HL-60/S4 (cell line): ENCODE measurements around the gene PALLD.

Experiments used
- in situ Hi-C: fragments of 300-500 bp; cut with MboI; formaldehyde crosslinking; loops from 2 replicates; pipeline ENCODE4 v1.14.3; 2022; ENCODE audit warnings: low sequenced_read_pairs

The PALLD gene

GRCh38 chr4:168743131-168743530 lies 246.3 kb downstream of the PALLD start:
- in situ Hi-C loops = no loop called here

DNA sequence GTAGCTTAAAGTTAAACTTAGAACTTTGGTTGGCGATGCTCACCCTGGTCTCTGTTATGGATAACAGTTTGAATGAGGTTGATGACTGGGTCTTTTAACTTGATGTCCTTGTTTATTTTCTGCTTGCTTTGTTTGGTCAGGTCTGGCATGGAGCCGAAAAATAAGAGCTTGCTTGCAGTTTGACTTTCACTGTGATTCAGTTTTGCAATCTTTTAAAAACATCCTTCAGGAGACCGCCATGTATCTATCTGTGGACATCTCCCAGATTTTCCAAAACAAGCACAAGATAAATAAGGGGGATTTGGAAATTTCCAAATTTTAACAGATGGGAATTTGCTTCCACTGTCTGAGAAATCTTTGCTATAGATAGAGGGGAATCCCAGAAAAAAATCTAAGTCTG lies 246.7 kb downstream of the PALLD start:
- in situ Hi-C loops = no loop called here

- in situ Hi-C loops = no loop called here
Measured at GRCh38 chr4:168744021-168744420, 247.2 kb downstream of the PALLD start.

- in situ Hi-C loops = no loop called here
Measured at GRCh38 chr4:168748807-168749206, 252.0 kb downstream of the PALLD start.

GRCh38 chr4:168751263-168752225 lies 254.7 kb downstream of the PALLD start:
- in situ Hi-C loops = no loop called here

GRCh38 chr4:168755598-168756477 lies 259.0 kb downstream of the PALLD start:
- in situ Hi-C loops = no loop called here

GRCh38 chr4:168757500-168757899 lies 260.6 kb downstream of the PALLD start:
- in situ Hi-C loops = no loop called here

DNA sequence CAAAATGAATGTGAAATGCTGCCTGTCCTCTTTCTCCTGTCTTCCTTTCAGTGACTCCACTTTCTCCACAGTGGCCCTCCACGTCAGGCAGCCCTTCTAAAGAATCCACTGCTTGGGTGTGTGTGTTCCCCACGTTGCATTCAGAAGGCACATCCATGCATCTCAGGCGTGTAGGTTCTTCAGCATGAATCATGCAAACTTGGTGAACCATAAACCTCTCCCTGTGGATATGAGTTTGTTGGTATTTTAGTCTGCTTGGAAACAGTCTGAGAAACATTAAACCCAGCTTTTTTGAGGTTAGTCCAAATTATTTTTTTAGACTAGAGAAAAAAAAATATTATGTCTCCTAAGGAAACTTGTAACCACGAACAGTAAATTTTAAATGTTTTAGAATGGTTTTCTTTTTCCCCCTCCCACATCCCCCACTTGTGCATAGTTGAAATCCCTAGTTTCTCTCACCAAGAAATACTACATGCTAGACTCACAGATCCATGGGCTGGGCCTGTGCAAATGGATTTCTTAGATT lies 261.6 kb downstream of the PALLD start:
- in situ Hi-C loops = no loop called here

GRCh38 chr4:168759321-168759720 lies 262.5 kb downstream of the PALLD start:
- in situ Hi-C loops = no loop called here

GRCh38 chr4:168759959-168760527 lies 263.2 kb downstream of the PALLD start:
- in situ Hi-C loops = no loop called here

GRCh38 chr4:168761066-168761465 lies 264.2 kb downstream of the PALLD start:
- in situ Hi-C loops = no loop called here

DNA sequence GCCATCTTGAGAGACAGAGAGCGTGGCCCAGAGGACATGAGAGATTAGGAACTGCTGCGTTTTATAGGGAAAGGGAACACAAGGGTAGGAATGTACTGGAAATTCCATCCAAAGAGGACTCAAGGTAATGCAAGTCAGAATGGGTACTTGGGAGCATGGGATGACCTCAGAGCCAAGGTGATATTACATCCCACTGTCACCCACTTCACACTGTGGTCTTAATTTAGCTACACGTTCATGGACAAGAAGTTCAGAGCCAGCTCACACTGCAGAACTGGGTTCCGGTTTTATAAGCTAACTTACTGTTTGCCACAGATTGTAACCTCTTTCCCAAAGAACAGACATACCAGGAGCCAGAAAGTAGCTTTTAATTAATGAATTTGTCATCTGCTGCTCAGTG lies 268.5 kb downstream of the PALLD start:
- in situ Hi-C loops = no loop called here

GRCh38 chr4:168765726-168766125 lies 268.9 kb downstream of the PALLD start:
- in situ Hi-C loops = no loop called here

DNA sequence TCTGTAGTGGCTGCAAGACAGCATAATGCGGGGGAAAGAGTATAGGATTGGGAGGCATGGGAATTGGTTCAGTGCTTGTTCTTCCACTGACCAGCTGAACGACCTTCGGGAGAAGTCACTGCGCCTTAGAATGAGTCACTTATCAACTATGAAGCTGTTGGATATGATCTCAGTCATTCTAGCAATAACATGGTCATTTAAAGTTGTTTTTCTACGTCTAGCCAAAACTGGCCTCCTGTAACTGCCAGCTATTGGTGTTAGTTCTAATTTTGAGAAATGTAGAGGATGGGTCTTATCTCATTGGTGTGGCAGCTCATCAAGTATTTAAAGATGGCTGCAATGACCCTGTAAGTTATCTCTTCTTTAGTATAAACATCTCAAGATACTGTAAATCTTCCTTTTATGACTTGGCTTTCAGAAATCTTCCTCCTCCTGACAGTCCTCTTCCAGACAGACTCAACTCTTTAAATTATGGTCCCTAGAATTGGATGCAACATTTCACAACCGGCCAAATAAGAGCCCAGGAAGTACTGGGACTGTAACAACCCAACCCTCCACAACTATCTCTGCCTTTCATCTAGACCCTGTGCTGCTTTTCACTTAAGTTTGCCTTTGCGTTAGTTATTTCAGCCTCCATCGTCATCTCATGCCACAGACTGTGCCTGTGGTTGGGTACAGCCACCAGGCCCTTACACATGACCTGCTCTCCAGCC lies 269.9 kb downstream of the PALLD start:
- in situ Hi-C loops = no loop called here

DNA sequence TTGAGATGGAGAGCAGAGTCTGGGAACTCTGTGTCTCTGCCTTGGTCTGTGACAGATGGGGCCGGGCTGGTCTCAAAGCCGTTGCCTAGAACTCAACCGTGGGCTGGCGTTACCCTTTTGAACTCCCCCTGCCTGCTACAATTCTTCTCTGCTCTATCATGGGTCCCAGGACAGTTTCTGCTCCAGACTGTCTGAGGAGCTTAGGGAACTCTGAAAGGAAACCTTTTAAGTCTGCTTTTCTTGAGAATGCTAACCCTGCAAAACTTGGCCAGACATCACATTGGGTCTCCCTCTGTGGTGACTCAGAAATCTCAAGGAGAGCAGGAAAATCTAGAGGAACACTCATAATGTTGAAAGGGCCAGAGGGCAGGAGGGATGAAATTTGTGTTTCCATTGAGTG lies 272.6 kb downstream of the PALLD start:
- in situ Hi-C loops = no loop called here

- in situ Hi-C loops = no loop called here
Measured at GRCh38 chr4:168769837-168770236, 273.0 kb downstream of the PALLD start.

DNA sequence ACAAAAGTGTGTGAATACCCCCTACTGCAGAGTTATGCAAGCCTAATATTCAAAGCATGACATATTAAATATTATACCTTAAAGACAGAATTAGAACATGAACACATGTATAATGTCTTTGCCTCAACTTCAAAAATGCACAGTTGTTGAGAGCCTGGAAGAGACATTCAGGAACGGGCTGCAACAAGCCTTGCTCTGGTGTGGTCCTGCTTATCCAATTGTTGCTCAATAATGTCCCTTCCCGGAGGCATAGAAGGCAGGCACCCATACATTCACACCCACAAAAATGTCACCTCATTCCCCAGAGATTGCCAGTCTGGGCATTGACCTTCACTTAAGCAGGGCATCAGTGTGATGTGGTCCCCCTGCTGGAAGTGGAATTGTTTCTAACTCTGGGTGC lies 274.4 kb downstream of the PALLD start:
- in situ Hi-C loops = no loop called here

GRCh38 chr4:168773388-168774195 lies 276.7 kb downstream of the PALLD start:
- in situ Hi-C loops = no loop called here

DNA sequence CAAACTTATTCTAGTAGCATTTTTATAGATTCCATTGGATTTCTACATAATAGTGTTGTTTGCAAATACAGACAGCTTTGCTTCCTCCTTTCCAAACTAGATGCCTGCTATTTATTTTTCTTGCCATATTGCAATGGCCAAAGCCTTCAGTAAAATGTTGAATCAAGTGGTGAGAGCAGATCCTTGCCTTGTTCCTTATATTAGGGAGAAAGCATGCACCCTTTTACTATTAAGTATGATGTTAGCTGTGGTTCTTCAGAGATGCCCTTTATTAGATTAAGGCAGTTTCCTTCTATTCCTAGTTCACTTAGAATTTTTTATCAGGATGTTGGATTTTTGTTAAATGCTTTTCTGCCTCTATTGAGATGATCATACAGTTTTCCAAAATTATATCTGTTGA lies 279.5 kb downstream of the PALLD start:
- in situ Hi-C loops = no loop called here
